Measurements from ENCODE around the gene ZNF14.

The ZNF14 gene

DNA sequence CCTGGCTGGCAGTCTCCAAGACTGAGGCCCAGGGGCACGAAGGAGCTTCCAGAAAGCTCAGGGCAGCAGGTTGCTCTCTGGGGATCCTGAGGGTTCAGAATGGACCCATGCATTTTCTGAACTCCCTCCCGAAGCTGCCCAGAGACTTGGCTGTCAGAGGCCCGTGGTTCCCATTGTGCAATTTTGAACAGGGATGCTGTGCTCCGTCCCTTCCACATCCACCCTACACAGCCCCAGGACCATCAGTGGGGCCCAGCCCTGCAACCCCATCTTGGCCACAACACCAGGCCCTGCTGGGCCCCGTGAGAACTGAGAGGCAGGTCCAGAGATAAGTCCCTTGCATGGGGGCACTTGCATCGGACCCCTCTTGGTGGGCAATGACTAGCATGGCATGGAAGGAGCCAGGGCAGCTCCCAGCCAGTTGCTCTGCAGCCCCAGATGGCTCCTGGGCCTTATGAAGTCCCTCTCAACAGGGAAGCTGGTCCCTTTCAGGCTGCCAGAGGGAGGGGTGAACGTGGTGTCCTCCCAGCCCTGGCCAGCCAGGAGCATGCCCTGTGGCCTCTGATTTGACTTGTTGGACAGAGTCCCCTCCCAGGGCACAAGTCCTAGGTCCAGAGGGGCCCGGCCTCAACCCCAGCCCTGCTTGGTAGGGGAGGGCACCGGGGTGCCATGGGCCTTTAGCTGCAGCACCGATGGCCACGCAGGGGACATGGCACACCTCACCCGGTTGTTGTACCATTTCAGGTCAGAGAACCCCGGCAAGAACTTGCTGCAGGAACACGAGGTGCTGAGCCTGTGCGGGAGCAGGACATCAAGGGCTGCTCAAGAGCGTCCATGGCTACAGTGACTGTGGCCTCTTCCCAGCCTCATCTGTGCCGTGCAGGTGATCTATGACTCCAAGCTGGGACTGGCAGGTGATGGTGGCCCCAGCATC lies 17.3 kb upstream of the ZNF14 start:
- DNase-seq (ENCODE audit: low spot score), result peak; percentile 16
- TF ChIP-seq, protein P1, sequence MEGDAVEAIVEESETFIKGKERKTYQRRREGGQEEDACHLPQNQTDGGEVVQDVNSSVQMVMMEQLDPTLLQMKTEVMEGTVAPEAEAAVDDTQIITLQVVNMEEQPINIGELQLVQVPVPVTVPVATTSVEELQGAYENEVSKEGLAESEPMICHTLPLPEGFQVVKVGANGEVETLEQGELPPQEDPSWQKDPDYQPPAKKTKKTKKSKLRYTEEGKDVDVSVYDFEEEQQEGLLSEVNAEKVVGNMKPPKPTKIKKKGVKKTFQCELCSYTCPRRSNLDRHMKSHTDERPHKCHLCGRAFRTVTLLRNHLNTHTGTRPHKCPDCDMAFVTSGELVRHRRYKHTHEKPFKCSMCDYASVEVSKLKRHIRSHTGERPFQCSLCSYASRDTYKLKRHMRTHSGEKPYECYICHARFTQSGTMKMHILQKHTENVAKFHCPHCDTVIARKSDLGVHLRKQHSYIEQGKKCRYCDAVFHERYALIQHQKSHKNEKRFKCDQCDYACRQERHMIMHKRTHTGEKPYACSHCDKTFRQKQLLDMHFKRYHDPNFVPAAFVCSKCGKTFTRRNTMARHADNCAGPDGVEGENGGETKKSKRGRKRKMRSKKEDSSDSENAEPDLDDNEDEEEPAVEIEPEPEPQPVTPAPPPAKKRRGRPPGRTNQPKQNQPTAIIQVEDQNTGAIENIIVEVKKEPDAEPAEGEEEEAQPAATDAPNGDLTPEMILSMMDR (IDR thresholded peaks at IDR 0.05; ENCODE audit: borderline replicate concordance, control extremely low read depth, extremely low read depth, insufficient read depth, missing control alignments), result no peak
- in situ Hi-C loops (cut with MboI; ENCODE audit: low sequenced_read_pairs, unreplicated experiment), result no loop called here

- in situ Hi-C loops (cut with MboI; ENCODE audit: low sequenced_read_pairs, unreplicated experiment), result no loop called here
- DNase-seq (ENCODE audit: low spot score), result peak; percentile 27
- TF ChIP-seq, protein P1 (IDR thresholded peaks at IDR 0.05; ENCODE audit: borderline replicate concordance, control extremely low read depth, extremely low read depth, insufficient read depth, missing control alignments), result no peak
Observed at GRCh38 chr19:19749117-19749907, 16.4 kb upstream of the ZNF14 start.

GRCh38 chr19:19748249-19748938 lies 15.5 kb upstream of the ZNF14 start:
- in situ Hi-C loops (cut with MboI; ENCODE audit: low sequenced_read_pairs, unreplicated experiment), result no loop called here
- DNase-seq (ENCODE audit: low spot score), result peak; percentile 19
- TF ChIP-seq, protein P1 (IDR thresholded peaks at IDR 0.05; ENCODE audit: borderline replicate concordance, control extremely low read depth, extremely low read depth, insufficient read depth, missing control alignments), result no peak

- peak; percentile 37 for DNase-seq (ENCODE audit: low spot score)
- in situ Hi-C loops (cut with MboI; ENCODE audit: low sequenced_read_pairs, unreplicated experiment), result no loop called here
- TF ChIP-seq, protein P1 (IDR thresholded peaks at IDR 0.05; ENCODE audit: borderline replicate concordance, control extremely low read depth, extremely low read depth, insufficient read depth, missing control alignments), result no peak
Observed at GRCh38 chr19:19747357-19748220, 14.7 kb upstream of the ZNF14 start.

DNA sequence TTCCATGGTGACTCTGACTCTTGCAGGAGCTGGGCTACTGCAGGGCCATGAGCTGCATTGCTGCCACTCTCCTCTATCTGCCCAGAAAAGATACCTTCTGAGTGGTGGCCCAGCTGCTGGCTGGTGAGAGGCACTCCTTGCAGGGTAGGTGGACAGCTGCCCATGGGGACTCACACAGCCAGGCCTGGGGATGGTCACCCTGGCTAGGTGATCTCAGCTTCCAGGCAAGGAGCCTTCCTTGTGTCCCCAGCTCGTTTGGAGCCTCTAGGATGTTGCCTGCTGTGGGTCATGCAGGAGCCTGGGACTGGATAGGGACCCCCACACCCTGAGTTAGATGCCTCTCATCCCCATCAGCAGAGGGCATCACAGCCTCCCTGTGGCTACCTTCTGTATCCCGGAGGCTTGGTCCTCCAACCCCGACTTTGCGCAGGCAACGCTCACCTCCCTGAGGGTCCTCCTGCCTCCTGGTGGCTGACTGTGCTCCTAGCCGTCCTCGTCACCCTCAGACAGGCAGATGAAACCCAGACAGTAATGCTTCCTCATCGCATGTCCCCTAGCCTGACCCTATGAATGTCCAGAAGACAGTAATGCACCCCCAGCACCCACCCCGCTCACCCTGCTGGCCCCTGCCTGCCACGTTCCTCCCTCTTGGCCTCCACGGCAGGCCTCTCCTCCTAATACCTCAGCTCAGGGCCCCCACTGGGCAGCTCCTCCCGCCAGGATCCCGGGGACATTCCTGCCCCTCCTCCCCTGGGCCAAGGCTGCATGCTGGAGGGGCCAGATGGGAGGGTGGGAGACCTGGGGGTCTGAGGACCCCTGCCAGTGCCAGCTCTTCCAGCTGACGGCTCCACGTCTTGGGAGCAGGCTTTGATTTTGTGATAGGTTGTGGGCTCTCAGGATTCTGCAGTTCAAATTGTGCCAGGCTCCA lies 13.6 kb upstream of the ZNF14 start:
- in situ Hi-C loops (cut with MboI; ENCODE audit: low sequenced_read_pairs, unreplicated experiment), result no loop called here
- DNase-seq (ENCODE audit: low spot score), result peak; percentile 37
- TF ChIP-seq, protein P1 (IDR thresholded peaks at IDR 0.05; ENCODE audit: borderline replicate concordance, control extremely low read depth, extremely low read depth, insufficient read depth, missing control alignments), result no peak

Measured in GM13976 (cell line).